Epithelial cell of esophagus (primary cell): ENCODE measurements around the gene COL4A2.
"Not testable (repeated sequence)": the region's sequence is repeated elsewhere in the genome, so short reads cannot be mapped to it uniquely, and the experiment has no call there.

ENCODE experiments used
- DNase-seq: peaks from one replicate; pipeline ENCODE4 v3.0.0; 2010; ENCODE audit warnings: low read depth
- H3K4me3 ChIP-seq: 2 replicates; pipeline ENCODE4 v1.5.1; 2011; ENCODE audit warnings: mild to moderate bottlenecking, low read length, control low read depth
- TF ChIP-seq, protein P1 (sequence below): IDR thresholded peaks from 2 replicates; pipeline ENCODE4 v1.5.1; 2011; ENCODE audit warnings: low read depth, mild to moderate bottlenecking, low read length, control low read depth, inconsistent platforms; ENCODE audit not compliant: insufficient read depth; ENCODE audit errors: missing control alignments

The COL4A2 gene

DNA sequence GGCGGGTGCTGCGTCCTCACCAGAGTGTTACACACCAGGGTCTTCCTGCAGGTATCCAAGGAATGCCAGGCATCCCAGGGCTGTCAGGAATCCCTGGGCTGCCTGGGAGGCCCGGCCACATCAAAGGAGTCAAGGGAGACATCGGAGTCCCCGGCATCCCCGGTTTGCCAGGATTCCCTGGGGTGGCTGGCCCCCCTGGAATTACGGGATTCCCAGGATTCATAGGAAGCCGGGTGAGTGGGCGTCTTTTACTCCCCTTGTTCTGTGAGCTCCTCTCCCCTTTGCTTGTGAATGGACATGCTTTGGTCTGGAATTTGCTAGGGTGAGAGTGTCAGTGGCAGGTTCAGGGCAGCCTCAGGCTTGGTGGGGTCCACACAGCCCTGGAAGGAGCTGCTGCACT is 178.5 kb downstream of the COL4A2 start:
- no peak overlapping the region for H3K4me3 ChIP-seq
- DNase-seq: no peak
- TF ChIP-seq, protein P1, sequence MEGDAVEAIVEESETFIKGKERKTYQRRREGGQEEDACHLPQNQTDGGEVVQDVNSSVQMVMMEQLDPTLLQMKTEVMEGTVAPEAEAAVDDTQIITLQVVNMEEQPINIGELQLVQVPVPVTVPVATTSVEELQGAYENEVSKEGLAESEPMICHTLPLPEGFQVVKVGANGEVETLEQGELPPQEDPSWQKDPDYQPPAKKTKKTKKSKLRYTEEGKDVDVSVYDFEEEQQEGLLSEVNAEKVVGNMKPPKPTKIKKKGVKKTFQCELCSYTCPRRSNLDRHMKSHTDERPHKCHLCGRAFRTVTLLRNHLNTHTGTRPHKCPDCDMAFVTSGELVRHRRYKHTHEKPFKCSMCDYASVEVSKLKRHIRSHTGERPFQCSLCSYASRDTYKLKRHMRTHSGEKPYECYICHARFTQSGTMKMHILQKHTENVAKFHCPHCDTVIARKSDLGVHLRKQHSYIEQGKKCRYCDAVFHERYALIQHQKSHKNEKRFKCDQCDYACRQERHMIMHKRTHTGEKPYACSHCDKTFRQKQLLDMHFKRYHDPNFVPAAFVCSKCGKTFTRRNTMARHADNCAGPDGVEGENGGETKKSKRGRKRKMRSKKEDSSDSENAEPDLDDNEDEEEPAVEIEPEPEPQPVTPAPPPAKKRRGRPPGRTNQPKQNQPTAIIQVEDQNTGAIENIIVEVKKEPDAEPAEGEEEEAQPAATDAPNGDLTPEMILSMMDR: no peak

DNA sequence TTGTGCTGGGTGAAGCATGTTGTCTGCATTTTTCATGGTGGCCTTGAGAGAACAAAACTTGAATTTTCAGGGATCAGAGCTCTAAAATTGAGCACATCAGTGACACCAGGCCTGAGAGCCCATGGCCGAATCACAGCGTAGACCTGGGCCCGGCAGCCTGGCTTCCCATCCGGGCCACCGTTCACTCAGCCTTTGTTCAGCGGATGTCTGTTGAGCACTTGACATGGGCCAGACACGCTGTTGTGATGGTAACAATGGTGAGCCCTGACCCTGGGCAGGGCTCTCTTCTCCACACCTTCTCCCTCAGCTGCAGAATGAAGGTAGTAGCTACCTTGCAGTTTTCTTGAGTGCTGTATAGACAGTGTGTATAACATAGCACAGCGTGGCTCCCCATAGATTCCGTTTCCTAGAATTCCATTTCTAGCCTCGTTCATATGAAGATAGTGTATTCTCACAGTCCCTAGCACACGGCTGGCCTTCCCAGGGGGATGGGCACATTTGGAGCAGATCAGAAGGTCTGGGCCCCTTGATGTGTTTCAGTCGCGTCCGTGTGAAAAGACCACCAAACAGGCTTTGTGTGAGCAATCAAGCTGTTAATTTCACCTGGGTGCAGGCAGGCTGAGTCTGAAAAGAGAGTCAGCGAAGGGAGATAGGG is 179.1 kb downstream of the COL4A2 start:
- TF ChIP-seq, protein P1: no peak
- H3K4me3 ChIP-seq: no peak overlapping the region
- DNase-seq: no peak

DNA sequence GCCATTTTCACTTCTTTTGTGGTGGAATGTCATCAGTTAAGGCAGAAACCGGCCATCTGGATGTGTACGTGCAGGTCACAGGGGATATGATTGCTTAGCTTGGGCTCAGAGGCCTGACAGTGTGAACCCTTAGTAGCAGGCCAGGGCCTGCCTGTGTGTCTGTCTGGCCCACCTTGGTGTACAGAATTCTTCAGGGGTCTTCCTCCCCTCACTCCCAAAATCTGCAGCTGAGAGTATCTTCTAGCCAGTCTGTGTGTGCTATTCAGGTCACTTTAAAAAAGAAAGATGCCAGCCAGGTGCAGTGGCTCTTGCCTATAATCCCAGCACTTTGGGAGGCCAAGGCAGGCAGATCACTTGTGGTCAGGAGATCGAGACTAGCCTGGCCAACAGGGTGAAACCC is 179.8 kb downstream of the COL4A2 start:
- H3K4me3 ChIP-seq, DNase-seq: not testable (repeated sequence)

DNA sequence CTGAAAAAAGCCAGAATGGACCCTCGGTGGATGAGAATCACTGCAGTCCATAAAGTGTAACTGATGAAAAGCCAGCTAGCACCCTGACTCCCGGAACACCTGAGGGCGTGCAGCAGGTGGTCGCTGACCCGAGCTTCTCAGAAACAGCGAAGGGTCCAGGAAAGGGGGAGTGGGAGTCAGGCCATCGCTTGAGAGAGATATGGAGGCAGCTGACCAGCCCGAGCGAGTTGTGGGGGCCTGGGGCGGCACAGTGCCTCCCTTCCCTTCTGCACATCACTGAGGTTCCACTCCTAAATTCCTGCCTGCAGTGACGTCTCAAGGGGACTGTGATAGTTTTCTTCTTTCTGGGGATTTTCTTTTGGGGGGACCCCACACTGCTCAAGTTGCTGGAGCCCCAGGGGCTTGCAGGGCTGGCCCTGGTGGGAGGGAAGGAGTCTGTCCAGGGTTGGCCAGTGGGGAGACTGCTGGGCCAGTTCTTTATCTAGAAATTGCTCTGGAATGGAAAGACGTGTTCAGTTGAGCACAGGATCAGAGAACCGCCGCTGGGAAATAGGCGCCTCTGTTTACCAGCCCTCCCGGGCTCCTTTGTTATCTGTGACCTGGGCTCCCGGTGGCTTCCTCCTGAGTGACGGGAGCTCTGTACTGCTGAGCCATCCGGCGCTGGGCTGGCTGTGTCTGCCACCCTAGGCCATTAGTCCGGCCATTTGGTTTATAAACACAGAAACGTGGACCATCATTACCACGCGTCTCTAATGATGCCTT is 183.1 kb downstream of the COL4A2 start:
- TF ChIP-seq, protein P1: no peak
- no peak for DNase-seq
- no peak overlapping the region for H3K4me3 ChIP-seq

DNA sequence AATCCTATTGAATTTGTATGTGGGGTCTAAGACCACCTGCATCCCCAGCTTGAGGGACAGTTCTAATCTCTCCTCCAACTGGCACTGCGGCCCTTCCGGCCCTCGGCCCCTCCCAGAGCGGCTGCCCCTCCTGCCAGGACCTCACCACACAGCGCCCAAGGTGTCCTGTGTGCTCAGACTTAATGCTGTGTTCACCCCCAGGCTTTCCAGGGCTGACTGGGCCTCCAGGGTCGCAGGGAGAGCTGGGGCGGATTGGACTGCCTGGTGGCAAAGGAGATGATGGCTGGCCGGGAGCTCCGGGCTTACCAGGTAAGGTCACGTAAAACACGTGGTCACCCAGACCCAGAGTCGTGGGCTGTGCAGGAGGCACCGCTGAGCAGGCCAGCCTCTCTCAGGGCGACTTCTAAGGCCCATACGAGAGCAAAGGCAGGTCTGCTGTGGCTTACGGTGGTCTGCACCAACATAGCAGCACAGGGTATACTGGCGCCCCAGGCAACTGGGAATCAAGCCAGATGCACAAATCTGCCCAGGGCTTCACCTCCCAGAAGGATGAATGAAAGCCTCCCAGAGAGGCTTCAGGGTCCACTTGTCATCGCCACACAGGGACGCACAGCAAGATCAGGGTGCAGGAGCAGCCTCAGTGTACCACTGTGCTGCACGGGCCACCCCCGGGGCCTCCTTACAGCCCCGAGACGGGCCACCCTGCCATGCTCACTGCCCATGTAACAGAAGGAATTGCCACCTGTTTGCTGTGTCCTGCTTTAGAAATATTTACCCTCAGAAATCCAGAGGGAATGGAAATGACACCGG is 185.0 kb downstream of the COL4A2 start:
- TF ChIP-seq, protein P1: no peak
- no peak overlapping the region for H3K4me3 ChIP-seq
- DNase-seq: no peak

DNA sequence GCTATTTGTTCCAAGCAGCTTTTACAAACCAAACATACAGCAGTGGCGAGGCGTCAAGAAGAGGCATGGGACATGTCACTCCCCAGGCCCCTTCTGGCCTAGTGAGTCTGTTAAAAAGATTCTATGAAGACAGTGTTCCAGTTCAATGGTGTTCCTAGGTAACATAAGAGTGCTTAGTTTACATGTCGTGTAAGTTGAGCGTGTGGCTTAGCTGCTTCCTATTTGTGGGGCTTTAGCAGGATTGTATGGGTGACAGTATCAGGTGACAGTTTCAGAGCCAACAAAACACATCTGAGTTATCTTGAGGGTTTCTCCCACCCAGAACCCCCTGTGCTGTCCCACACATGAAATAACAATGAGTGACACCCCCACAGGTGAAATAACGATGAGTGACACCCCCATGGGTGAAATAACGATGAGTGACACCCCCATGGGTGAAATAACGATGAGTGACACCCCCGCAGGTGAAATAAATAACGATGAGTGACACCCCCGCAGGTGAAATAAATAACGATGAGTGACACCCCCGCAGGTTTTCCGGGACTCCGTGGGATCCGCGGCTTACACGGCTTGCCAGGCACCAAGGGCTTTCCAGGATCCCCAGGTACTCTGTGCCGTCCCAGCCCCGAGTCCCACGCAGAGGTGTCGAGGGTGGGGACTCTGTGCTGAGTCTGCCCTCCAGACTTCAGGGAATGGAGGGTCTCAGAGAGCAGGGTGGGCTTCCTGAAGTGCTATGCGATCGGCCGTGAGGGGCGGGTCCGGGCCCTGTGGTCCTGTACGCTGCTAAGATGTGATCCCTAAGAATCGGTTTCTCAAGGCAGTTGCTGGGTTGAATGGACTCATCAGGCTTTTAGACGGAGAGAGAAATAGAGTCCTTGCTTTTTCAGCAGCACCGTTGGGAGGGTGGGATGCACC is 185.9 kb downstream of the COL4A2 start:
- no peak overlapping the region for H3K4me3 ChIP-seq
- TF ChIP-seq, protein P1: no peak
- no peak for DNase-seq

DNA sequence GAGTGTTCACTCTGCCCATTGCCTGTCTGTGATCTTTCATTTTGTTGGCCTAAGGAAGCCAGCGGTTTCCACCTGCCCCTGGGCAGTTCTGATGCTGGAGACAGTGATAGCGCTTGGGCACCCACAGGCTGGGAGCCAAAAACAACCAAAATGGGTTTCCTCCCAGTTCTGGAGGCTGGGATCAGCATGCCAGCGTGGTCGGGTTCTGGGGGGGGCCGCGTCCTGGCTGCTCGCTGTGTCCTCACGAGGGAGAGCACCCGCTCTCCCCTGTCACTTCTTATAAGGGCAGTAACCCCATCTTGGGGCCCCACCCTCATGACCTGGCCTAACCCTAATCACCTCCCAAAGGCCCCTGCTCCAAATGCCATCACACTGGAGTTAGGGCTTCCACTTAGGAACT is 186.5 kb downstream of the COL4A2 start:
- TF ChIP-seq, protein P1: no peak
- no peak for DNase-seq
- no peak overlapping the region for H3K4me3 ChIP-seq
